Measurements from ENCODE around the gene NRTN. TPM values are rescaled to one million over a fixed set of nuclear protein-coding genes. Genes with fewer than 3 reads are reported as not detected.

The NRTN gene
- total RNA-seq, 3 donors from 2014 or later = 0.48 to 1.8 (median 1.6) TPM

GRCh38 chr19:5789886-5790558, 14.8 kb upstream of the NRTN start:
- peak overlapping the region; percentile 73 to 95 (median 92) for H3K4me3 ChIP-seq
- TF ChIP-seq POLR2AphosphoS5 (IDR thresholded peaks at IDR 0.05) (no peak), POLR2A (IDR thresholded peaks at IDR 0.05) (no peak), CTCF (IDR thresholded peaks at IDR 0.05) (no peak)
- peak in 1 of 2 donors; percentile 34 for DNase-seq (ENCODE audit: low spot score in 2 of 2)
- intact Hi-C loops (cut with DNase I; ENCODE audit: low total_unique reads) = no loop called here
- H3K27ac ChIP-seq = peak overlapping the region; percentile 94 to 99
- H3K4me1 ChIP-seq = peaks cover 0 to 8% of the 10 kb centered on the region in 2 donors
- H3K27me3 ChIP-seq = no peaks in the 10 kb centered on the region
- no peaks in the 10 kb centered on the region for H3K36me3 ChIP-seq
- H3K9me3 ChIP-seq = no peaks in the 10 kb centered on the region

GRCh38 chr19:5790559-5791520, 14.0 kb upstream of the NRTN start, which contains the start of gene DUS3L:
TSS of gene DUS3L (minus strand) at chr19:5791163. CDS start at chr19:5791141, 22 bp downstream.
- Histone ChIP-seq H3K27me3 (no peaks in the 10 kb centered on the region), H3K4me3 (peak within 1 kb of the TSS; percentile 73 to 95 (median 92)), H3K9me3 (no peaks in the 10 kb centered on the region), H3K27ac (peak within 1 kb of the TSS; percentile 94 to 99), H3K4me1 (peaks cover 0 to 8% of the 10 kb centered on the region in 2 donors), H3K36me3 (no peaks in the 10 kb centered on the region)
- DNase-seq (ENCODE audit: low spot score in 2 of 2) = peak; percentile 96 to 98
- peak in 1 of 3 donors; percentile 32 for TF ChIP-seq CTCF (IDR thresholded peaks at IDR 0.05)
- TF ChIP-seq POLR2A (IDR thresholded peaks at IDR 0.05) = peak; percentile 68
- peak; percentile 93 to 94 (median 93) for TF ChIP-seq POLR2AphosphoS5 (IDR thresholded peaks at IDR 0.05)
- intact Hi-C loops (cut with DNase I; ENCODE audit: low total_unique reads) = no loop called here

GRCh38 chr19:5792224-5792623, 12.6 kb upstream of the NRTN start:
- Histone ChIP-seq H3K9me3 (no peaks in the 10 kb centered on the region), H3K27ac (no peak overlapping the region), H3K36me3 (no peaks in the 10 kb centered on the region), H3K4me1 (peaks cover 0 to 8% of the 10 kb centered on the region in 2 donors), H3K4me3 (no peak overlapping the region), H3K27me3 (no peaks in the 10 kb centered on the region)
- no peak for DNase-seq (ENCODE audit: low spot score in 2 of 2)
- TF ChIP-seq POLR2A (IDR thresholded peaks at IDR 0.05) = no peak
- TF ChIP-seq CTCF (IDR thresholded peaks at IDR 0.05) = no peak
- no peak for TF ChIP-seq POLR2AphosphoS5 (IDR thresholded peaks at IDR 0.05)
- intact Hi-C loops (cut with DNase I; ENCODE audit: low total_unique reads) = no loop called here

- TF ChIP-seq POLR2A (IDR thresholded peaks at IDR 0.05) (no peak), CTCF (IDR thresholded peaks at IDR 0.05) (no peak), POLR2AphosphoS5 (IDR thresholded peaks at IDR 0.05) (no peak)
- intact Hi-C loops (cut with DNase I; ENCODE audit: low total_unique reads) = no loop called here
Measured at GRCh38 chr19:5793188-5793587, 11.7 kb upstream of the NRTN start.

More at GRCh38 chr19:5793188-5793587, 11.7 kb upstream of the NRTN start:
- Histone ChIP-seq H3K27ac (no peak overlapping the region), H3K4me3 (no peak overlapping the region), H3K4me1 (peaks cover 0 to 8% of the 10 kb centered on the region in 2 donors), H3K36me3 (no peaks in the 10 kb centered on the region), H3K9me3 (no peaks in the 10 kb centered on the region), H3K27me3 (no peaks in the 10 kb centered on the region)
- DNase-seq (ENCODE audit: low spot score in 2 of 2) = no peak

Measured in breast epithelium (tissue), 4 donors.